ENCODE data around the gene HOMER3. TPM values are rescaled to one million over a fixed set of nuclear protein-coding genes. Genes with fewer than 3 reads are reported as not detected.

Gene HOMER3
- total RNA-seq, 2 donors from 2014 or later = 13.6 to 39.8 TPM

DNA sequence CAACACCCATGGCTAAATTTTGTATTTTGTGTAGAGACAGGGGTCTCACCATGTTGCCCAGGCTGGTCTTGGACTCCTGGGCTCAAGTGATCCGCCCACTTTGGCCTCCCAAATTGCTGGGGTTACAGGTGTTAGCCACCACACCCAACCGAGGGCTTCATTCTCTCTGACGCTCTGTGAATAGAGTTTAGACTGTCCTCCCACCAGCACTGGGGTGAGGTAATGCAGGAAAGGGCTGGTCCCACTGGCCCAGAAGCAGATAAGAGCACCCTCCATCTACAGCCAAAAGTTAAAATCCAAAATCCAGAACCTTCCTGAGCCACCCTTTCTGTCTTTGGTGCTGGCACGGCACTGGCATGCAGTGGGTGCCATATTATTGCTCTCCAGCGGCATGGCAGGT, 31.8 kb upstream of the HOMER3 start:
- peaks cover 0 to 38% of the 10 kb centered on the region in 2 donors for H3K4me1 ChIP-seq
- H3K4me3 ChIP-seq = no peak overlapping the region
- H3K27me3 ChIP-seq = no peaks in the 10 kb centered on the region
- no peaks in the 10 kb centered on the region for H3K9me3 ChIP-seq
- peak overlapping the region; percentile 27 to 58 for H3K27ac ChIP-seq
- no peak for DNase-seq (ENCODE audit: low spot score)
- H3K36me3 ChIP-seq = no peaks in the 10 kb centered on the region
- TF ChIP-seq, protein P1, sequence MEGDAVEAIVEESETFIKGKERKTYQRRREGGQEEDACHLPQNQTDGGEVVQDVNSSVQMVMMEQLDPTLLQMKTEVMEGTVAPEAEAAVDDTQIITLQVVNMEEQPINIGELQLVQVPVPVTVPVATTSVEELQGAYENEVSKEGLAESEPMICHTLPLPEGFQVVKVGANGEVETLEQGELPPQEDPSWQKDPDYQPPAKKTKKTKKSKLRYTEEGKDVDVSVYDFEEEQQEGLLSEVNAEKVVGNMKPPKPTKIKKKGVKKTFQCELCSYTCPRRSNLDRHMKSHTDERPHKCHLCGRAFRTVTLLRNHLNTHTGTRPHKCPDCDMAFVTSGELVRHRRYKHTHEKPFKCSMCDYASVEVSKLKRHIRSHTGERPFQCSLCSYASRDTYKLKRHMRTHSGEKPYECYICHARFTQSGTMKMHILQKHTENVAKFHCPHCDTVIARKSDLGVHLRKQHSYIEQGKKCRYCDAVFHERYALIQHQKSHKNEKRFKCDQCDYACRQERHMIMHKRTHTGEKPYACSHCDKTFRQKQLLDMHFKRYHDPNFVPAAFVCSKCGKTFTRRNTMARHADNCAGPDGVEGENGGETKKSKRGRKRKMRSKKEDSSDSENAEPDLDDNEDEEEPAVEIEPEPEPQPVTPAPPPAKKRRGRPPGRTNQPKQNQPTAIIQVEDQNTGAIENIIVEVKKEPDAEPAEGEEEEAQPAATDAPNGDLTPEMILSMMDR (IDR thresholded peaks at IDR 0.05) = no peak

DNA sequence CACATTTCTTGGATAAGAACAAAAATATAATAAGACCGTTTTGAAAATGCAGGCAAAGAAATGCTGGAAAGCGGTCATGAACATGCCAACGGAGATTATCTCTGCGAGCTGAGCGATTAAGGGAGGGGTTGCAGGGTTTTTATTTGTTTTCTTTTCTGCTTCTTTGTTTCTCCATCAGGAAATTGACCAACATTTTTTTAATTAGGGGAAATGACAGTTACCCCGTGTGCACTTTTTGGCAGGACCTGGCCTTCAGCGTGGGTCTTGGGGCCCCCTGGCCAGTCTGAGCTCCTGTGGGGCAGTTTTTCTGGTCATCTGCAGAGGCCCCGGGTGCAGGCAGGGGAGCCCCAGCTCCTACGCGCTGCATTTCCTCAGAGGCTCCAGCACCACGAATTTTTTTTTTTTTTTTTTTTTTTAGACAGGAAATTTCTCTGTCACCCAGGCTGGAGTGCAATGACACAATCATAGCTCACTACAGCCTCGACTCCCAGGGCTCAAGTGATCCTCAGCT, 31.3 kb upstream of the HOMER3 start:
- peaks cover 0 to 43% of the 10 kb centered on the region in 2 donors for H3K4me1 ChIP-seq
- H3K27me3 ChIP-seq = no peaks in the 10 kb centered on the region

DNA sequence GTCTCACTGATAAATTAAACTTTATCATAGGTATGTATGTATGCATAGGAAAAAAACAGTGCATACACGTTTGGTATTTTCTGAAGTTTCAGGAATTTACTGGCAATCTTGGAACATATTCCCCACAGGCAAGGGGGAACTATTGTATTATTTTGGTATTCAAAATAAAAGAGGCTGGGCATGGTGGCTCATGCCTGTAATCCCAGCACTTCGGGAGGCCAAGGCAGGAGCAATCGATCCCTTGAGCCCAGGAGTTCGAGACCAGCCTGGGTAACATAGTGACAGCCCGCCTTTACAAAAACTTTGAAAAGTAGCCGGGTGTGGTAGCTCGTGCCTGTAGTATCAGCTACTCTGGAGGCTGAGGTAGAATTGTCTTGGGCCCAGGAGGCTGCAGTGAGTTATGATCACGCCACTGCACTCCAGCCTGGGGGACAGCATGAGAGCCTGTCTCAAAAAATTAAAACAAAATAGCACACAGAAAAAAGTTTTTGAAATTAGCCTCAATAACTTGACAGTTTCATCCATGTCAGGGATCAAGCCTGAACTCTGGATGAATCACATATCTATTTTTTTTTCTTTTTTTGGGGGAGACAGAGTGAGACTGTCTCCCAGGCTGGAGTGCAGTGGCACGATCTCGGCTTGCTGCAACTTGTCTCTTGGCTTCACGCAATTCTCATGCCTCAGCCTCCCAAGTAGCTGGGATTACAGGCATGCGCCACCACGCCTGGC, 29.1 kb upstream of the HOMER3 start:
- peak overlapping the region; percentile 9 to 51 for H3K27ac ChIP-seq
- H3K4me1 ChIP-seq = peaks cover 0 to 44% of the 10 kb centered on the region in 2 donors
- no peak overlapping the region for H3K4me3 ChIP-seq
- DNase-seq (ENCODE audit: low spot score) = no peak
- TF ChIP-seq, protein P1 (IDR thresholded peaks at IDR 0.05) = no peak
- no peaks in the 10 kb centered on the region for H3K9me3 ChIP-seq
- no peaks in the 10 kb centered on the region for H3K27me3 ChIP-seq
- H3K36me3 ChIP-seq = no peaks in the 10 kb centered on the region

More for the DNA sequence above, 31.3 kb upstream of the HOMER3 start:
- TF ChIP-seq, protein P1 (IDR thresholded peaks at IDR 0.05) = no peak
- Histone ChIP-seq H3K4me3 (no peak overlapping the region), H3K9me3 (no peaks in the 10 kb centered on the region), H3K36me3 (no peaks in the 10 kb centered on the region), H3K27ac (peak overlapping the region; percentile 27 to 58)
- no peak for DNase-seq (ENCODE audit: low spot score)

DNA sequence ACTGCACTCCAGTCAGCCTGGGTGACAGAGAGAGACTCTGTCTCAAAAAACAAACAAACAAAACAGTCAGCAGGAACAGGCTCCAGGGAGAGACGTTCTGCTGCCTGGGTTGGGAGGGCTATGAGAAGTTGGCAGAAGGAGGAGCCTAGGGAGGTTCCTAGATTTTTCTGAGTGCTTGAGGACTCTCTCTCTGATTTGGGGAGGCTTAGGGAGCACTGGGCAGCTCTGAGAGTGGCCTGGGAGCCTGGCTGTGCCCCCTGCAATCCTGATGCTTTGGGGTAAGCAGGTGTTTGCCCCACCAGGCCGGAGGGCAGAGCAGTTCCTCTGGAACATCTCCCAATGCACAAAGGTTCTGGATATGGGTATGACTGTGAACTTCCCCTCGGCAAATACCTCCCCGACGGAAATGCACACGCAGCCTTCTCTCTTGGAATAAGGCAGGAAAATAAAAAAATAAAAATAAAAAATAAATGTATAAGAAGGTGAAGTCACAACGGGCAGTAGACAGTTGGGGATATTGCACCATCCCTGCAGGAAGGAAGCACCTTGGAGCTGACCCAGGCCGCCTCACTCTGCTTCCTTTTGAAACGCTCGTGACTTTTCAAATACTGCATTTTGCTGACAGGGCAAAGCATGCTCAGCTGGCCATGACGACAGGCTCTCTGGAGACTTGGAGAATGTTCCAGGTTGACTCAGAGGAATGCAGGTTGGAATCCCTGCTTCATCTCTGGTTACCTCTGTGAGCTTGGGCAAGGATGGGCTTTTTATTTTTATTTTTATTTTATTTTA, 26.5 kb upstream of the HOMER3 start:
- Histone ChIP-seq H3K36me3 (no peaks in the 10 kb centered on the region), H3K4me1 (peaks cover 0 to 38% of the 10 kb centered on the region in 2 donors)

DNA sequence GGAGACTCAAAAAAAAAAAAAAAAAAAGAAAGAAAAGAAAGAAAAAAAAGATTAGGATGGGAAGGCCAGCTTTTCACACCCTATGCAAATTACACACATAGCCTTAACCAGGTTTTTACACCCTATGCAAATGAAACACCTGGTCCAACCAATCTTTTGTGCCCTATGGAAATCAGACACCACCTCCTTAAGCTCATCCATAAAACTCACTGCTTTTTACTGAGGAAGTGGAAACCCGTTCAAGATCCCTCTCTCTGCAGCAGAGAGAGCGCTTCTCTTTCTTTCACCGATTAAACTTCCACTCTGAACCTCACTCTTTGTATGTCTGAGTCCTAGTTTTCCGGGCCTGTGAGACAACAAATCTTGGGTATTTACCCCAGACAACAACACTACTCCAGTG, 25.3 kb upstream of the HOMER3 start:
- H3K27me3 ChIP-seq = no peaks in the 10 kb centered on the region
- TF ChIP-seq, protein P1 (IDR thresholded peaks at IDR 0.05) = no peak
- H3K4me1 ChIP-seq = peaks cover 0 to 28% of the 10 kb centered on the region in 2 donors
- no peak for DNase-seq (ENCODE audit: low spot score)
- no peaks in the 10 kb centered on the region for H3K36me3 ChIP-seq
- H3K4me3 ChIP-seq = no peak overlapping the region
- no peaks in the 10 kb centered on the region for H3K9me3 ChIP-seq
- no peak overlapping the region for H3K27ac ChIP-seq

More for the DNA sequence above, 26.5 kb upstream of the HOMER3 start:
- Histone ChIP-seq H3K9me3 (no peaks in the 10 kb centered on the region), H3K4me3 (no peak overlapping the region), H3K27me3 (no peaks in the 10 kb centered on the region), H3K27ac (peak overlapping the region; percentile 62 to 68)
- peak; percentile 80 for DNase-seq (ENCODE audit: low spot score)
- TF ChIP-seq, protein P1 (IDR thresholded peaks at IDR 0.05) = no peak

All from right atrium auricular region (tissue), 2 donors.